Right cardiac atrium (tissue), 5 donors: Measurements from ENCODE around the gene TASOR. TPM values are rescaled to one million over a fixed set of nuclear protein-coding genes. Genes with fewer than 3 reads are reported as not detected.
A peak's percentile ranks its signal among the peaks of the same experiment; 100 is the strongest.
"Not testable (repeated sequence)": the region's sequence is repeated elsewhere in the genome, so short reads cannot be mapped to it uniquely, and the experiment has no call there.

Source experiments
- ATAC-seq, 2 donors: fragments of 200-7000 bp; cut with Tn5 transposase; one replicate each; pipeline versions ENCODE4 v1.8.0 to v1.9.1; 2020; ENCODE audit warnings: moderate library complexity in 2 of 2, mild to moderate bottlenecking in 1 of 2
- DNase-seq, 3 donors: peaks; one replicate each; pipeline ENCODE4 v3.0.0-alpha.2; 2020
- H3K27ac ChIP-seq: one replicate; pipeline ENCODE4 v1.5.1; 2013; ENCODE audit warnings: mild to moderate bottlenecking, low read length, control low read depth, moderate library complexity
- H3K27me3 ChIP-seq: one replicate; pipeline ENCODE4 v1.6.1; 2013; ENCODE audit not compliant: control insufficient read depth, insufficient read depth
- H3K4me1 ChIP-seq: one replicate; pipeline ENCODE4 v1.6.1; 2013; ENCODE audit warnings: low read length; ENCODE audit not compliant: control insufficient read depth, insufficient read depth
- H3K4me3 ChIP-seq: one replicate; pipeline ENCODE4 v1.5.1; 2013; ENCODE audit warnings: low read length, control low read depth
- H3K9me3 ChIP-seq: one replicate; pipeline ENCODE4 v1.6.1; 2013; ENCODE audit warnings: low read length; ENCODE audit not compliant: control insufficient read depth
- WGBS: extraction: QIAGEN DNeasy Blood & Tissue Kit; methylation state at CpG from one replicate; pipeline ENCODE4 v1.1.7; 2013; 5-methylcytosine and 5-hydroxymethylcytosine counted together
- intact Hi-C, 4 donors: fragments of 100-400 bp; cut with DNase I; formaldehyde crosslinking; loops; one replicate each; pipeline versions ENCODE4 v1.11.0 to v1.14.0; 2022 to 2023
- long read RNA-seq, 4 donors: library from polyadenylated mRNA; unstranded; transcript quantifications; one replicate each; pipeline ENCODE4 v2.0.0, GENCODE V29; 2020 to 2021
- polyA plus RNA-seq: library from polyadenylated mRNA; stranded (reverse); fragments of 200-250 nt; gene quantifications from one replicate; pipeline ENCODE4 v1.2.3, GENCODE V29; 2013
- total RNA-seq, 4 donors: library from RNA; stranded (reverse); fragmentation: NEBNext Ultra II Directional; extraction: Animal tissue kit (Norgen Biotek cat#: 25700); gene quantifications; one replicate each; pipeline ENCODE4 v1.2.1, GENCODE V29; 2021
- donor health status: healthy with polysubstance abuse.
- donor health status: DM: no; HTN: yes; CAD: no.
- donor health status: DM: no; HTN: no; CAD: no.
- donor health status: DM: no; HTN: yes; CAD: no; lungs with severe emphysema.
- donor health status: DM: yes; HTN: yes; CAD: no.

TASOR gene
- total RNA-seq (10 to 100 TPM; 28.9 to 36.0 (median 31.7) TPM), polyA plus RNA-seq (16.4 TPM)
- long read RNA-seq, donor 1, full-length matches to known transcripts: 2 of 15 reads
- long read RNA-seq, donor 1, partial matches to known transcripts: 7 of 15 reads
- long read RNA-seq, donor 1, other reads (novel, unspliced or antisense): 6 of 15 reads
- long read RNA-seq, donor 2, full-length matches to known transcripts: 1 of 3 reads
- long read RNA-seq, donor 2, partial matches to known transcripts: 1 of 3 reads
- long read RNA-seq, donor 2, other reads (novel, unspliced or antisense): 1 of 3 reads
- long read RNA-seq, donor 3, full-length matches to known transcripts: 2 of 6 reads
- long read RNA-seq, donor 3, partial matches to known transcripts: 4 of 6 reads
- long read RNA-seq, donor 3, other reads (novel, unspliced or antisense): 0 of 6 reads
- long read RNA-seq, donor 4, full-length matches to known transcripts: 4 of 7 reads
- long read RNA-seq, donor 4, partial matches to known transcripts: 0 of 7 reads
- long read RNA-seq, donor 4, other reads (novel, unspliced or antisense): 3 of 7 reads

DNA sequence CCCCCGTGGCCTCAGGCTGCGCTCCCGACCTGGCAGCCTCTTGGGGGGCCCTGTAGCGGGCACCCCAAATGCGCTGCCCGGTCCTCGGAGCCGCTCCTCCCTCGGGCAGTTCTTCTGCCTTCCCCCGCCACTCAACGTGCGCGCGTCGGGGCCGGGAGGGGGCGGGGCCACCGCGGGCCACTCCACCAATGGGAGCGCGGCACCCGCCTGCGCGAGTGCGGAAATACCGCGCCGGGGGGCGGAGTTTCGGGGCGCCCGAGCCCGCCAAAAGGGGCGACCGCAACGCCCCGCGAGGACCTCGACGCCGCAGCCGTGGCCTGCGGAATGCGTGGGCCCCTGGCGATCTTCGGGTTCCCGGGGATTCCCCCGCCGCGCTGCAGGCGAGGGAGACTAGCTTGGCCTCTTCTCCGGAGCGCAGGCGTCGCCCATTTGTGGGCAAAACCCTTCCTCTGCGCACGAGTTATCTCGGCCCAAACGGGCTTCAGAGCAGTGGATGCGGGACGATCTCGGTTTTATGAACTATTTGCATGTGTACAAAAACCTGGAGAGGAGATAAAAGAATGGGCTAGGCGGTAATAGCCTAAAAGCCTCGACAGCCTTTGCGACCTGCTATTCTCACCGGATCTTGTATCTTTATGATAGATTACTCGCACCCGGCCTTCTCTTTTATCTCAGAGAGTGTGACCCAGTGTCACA, at the start of gene TASOR:
TASOR (minus strand) TSS at position 144 of the 696 bp plus-strand sequence. CDS start 259 bp downstream, outside the sequence.
- peak; percentile 98 for ATAC-seq
- WGBS: 18% methylated on average over 68 of the region's 68 CpGs
- Histone ChIP-seq H3K4me1 (no peaks in the 10 kb centered on the region), H3K9me3 (no peaks in the 10 kb centered on the region), H3K4me3 (peak within 1 kb of the TSS; percentile 74), H3K27me3 (no peaks in the 10 kb centered on the region), H3K27ac (peak within 1 kb of the TSS; percentile 98)
- DNase-seq: peak; percentile 88 to 95 (median 95)
- intact Hi-C loops: no loop called here

GRCh38 chr3:56732109-56732508, 49.0 kb upstream of the TASOR start:
- intact Hi-C loops: no loop called here
- no peak for DNase-seq
- no peak for ATAC-seq
- no peaks in the 10 kb centered on the region for H3K4me1 ChIP-seq
- H3K9me3 ChIP-seq: no peaks in the 10 kb centered on the region
- no peak overlapping the region for H3K4me3 ChIP-seq
- WGBS: 90% methylated on average over 8 of the region's 8 CpGs
- H3K27me3 ChIP-seq: no peaks in the 10 kb centered on the region
- no peak overlapping the region for H3K27ac ChIP-seq

GRCh38 chr3:56725175-56725574, 42.1 kb upstream of the TASOR start:
- H3K9me3 ChIP-seq: no peaks in the 10 kb centered on the region
- 89% methylated on average over 3 of the region's 3 CpGs for WGBS
- no peak for DNase-seq
- no peaks in the 10 kb centered on the region for H3K4me1 ChIP-seq
- no peaks in the 10 kb centered on the region for H3K27me3 ChIP-seq
- no peak overlapping the region for H3K4me3 ChIP-seq
- H3K27ac ChIP-seq: no peak overlapping the region
- no peak for ATAC-seq
- intact Hi-C loops: no loop called here

DNA sequence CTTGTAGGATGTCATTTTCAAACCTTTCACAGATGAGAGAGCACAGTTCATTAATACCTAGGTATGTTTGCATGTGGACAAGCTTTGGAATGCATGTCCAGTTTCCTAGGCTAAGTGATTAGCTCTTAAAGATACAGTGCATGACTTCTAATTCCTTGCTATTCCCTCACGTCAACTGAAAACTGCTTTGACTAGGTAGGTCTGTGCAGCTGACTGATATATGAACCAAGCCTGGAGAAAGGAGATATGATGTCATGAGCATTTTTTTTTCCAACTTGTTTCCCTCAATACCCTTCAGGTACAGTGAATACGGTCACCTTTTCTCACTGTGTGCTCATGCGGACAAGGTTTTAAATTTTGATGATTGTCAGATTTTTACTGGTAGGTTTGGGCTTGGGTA, 41.6 kb upstream of the TASOR start:
- no peaks in the 10 kb centered on the region for H3K27me3 ChIP-seq
- H3K27ac ChIP-seq: no peak overlapping the region

DNA sequence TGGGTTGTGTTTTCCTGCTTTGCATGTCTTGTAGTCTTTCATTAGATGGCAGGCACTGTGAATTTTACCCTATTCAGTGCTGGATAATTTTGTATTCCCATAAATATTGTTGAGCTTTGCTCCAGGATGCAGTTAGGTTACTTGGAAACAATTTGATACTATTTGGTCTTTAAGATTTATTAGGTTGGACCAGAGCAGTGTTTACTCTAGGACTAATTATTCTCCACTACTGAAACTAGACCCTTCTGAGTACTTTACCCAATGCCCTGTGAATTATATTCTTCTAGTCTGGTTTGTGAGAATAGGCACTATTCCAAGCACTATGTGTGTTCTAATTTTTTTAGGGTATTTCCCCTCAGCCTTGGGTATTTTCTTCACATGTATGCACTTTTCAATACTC, 37.8 kb upstream of the TASOR start:
- Histone ChIP-seq H3K9me3 (no peaks in the 10 kb centered on the region), H3K4me1 (no peaks in the 10 kb centered on the region), H3K4me3 (no peak overlapping the region), H3K27me3 (no peaks in the 10 kb centered on the region), H3K27ac (no peak overlapping the region)
- intact Hi-C loops: no loop called here
- DNase-seq (no peak), ATAC-seq (no peak)

More for the DNA sequence above, 41.6 kb upstream of the TASOR start:
- Histone ChIP-seq H3K4me3 (no peak overlapping the region), H3K9me3 (no peaks in the 10 kb centered on the region), H3K4me1 (no peaks in the 10 kb centered on the region)
- WGBS: 96% methylated on average over 3 of the region's 3 CpGs
- intact Hi-C loops: no loop called here
- ATAC-seq: no peak
- DNase-seq: no peak

GRCh38 chr3:56718809-56719208, 35.7 kb upstream of the TASOR start:
- 92% methylated on average over 21 of the region's 21 CpGs for WGBS
- intact Hi-C loops, ATAC-seq: not testable (repeated sequence)

GRCh38 chr3:56711344-56711743, 28.3 kb upstream of the TASOR start:
- no peak for ATAC-seq
- 91% methylated on average over 2 of the region's 2 CpGs for WGBS
- no peak for DNase-seq
- H3K27ac ChIP-seq: no peak overlapping the region
- H3K4me3 ChIP-seq: no peak overlapping the region
- intact Hi-C loops: no loop called here
- no peaks in the 10 kb centered on the region for H3K9me3 ChIP-seq
- no peaks in the 10 kb centered on the region for H3K4me1 ChIP-seq
- H3K27me3 ChIP-seq: no peaks in the 10 kb centered on the region

More at GRCh38 chr3:56718809-56719208, 35.7 kb upstream of the TASOR start:
- not testable (repeated sequence) for H3K4me3 ChIP-seq, DNase-seq, H3K27ac ChIP-seq, H3K9me3 ChIP-seq, H3K4me1 ChIP-seq, H3K27me3 ChIP-seq

GRCh38 chr3:56707412-56707811, 24.3 kb upstream of the TASOR start:
- H3K4me1 ChIP-seq, H3K4me3 ChIP-seq, DNase-seq, H3K27me3 ChIP-seq, ATAC-seq, H3K9me3 ChIP-seq, H3K27ac ChIP-seq, intact Hi-C loops: not testable (repeated sequence)
- 92% methylated on average over 6 of the region's 6 CpGs for WGBS

DNA sequence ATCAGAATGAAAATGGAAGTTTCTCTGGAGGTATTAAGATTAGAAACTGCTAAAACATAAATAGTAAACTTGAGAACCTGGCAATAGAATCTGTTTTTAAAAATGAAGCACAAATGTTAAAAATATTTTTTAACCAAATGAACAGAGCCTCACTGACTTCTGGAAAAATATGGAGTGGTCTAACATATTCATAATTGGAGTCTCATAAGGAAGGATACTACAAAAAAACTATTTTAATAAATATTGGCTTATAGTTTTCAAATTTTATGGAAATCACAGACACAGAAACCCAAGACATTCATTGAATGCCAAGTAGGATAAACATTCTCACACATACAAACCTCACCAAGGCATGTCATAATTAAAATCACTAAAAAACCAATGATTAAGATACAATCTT, 23.6 kb upstream of the TASOR start:
- Histone ChIP-seq H3K4me3 (no peak overlapping the region), H3K4me1 (no peaks in the 10 kb centered on the region), H3K27ac (no peak overlapping the region), H3K27me3 (no peaks in the 10 kb centered on the region), H3K9me3 (no peaks in the 10 kb centered on the region)
- intact Hi-C loops: no loop called here
- ATAC-seq (no peak), DNase-seq (no peak)

GRCh38 chr3:56704706-56705105, 21.6 kb upstream of the TASOR start:
- intact Hi-C loops: loop anchor here (2.0 to 5.0 kb wide), 4 partner anchors 93 to 283 kb away; partner anchors contain the start of gene ARHGEF3 (in 2 of the 4)
- ATAC-seq: no peak
- no peak for DNase-seq
- Histone ChIP-seq H3K4me3 (no peak overlapping the region), H3K4me1 (no peaks in the 10 kb centered on the region), H3K9me3 (no peaks in the 10 kb centered on the region), H3K27me3 (no peaks in the 10 kb centered on the region), H3K27ac (no peak overlapping the region)
- WGBS: 96% methylated on average over 3 of the region's 3 CpGs
